Adrenal gland (tissue), 5 donors: ENCODE data around the gene PDE6G.

Source experiments
- POLR2A ChIP-seq, 2 donors: fragments of 450-650 bp; IDR thresholded peaks; one replicate each; pipeline ENCODE4 v1.6.1; 2017; ENCODE audit warnings: antibody characterized with exemption in 2 of 2, mild to moderate bottlenecking in 2 of 2, moderate library complexity in 1 of 2
- TF ChIP-seq, protein P1 (sequence below), 6 experiments: fragments of 450-650 bp in 4 of 6; fragments of 200-600 bp in 2 of 6; sonication (generic) in 1 of 6; IDR thresholded peaks; 1 replicate in 5 of 6; 2 replicates in 1 of 6; pipeline versions ENCODE4 v1.5.1 to v1.8.0; 2016 to 2021; ENCODE audit warnings: antibody characterized with exemption in 6 of 6, mild to moderate bottlenecking in 2 of 6, moderate library complexity in 1 of 6
- donor health status: DM: no; HTN: no; CAD: no.

DNA sequence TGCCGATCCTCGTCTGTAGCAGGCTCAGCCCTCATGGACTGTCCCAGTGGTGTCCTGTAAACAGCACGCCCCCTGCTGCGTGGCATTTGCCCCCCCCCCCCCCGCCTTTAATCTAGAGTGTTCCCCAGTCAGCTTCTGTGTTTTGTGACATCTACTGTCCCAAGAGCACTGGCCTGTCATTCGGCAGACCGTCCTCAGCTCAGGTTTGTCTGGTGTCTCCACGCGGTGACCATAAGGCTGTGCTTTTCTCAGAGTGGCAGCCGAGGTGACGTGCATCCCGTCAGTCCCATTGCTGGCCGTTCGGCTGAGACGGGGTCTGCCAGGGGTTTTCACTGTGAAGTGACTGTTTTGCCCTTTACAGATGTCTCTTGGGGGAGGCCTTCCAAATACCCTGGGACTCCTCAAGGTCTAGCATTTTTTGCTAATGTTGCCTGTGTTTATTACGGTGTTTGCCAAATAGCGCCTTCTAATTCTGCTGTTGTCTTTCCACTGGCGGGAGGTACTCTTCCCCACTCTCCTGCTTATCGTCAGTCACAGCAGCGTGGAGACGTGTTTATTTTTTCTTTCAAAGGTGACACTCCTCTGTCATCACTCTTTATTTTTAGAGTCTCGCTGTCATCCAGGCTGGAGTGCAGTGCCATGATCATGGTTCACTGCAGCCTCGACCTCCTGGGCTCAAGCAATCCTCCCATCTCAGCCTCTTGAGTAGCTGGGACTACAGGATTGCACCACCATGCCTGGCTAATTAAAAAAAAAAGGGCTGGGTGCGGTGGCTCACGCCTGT lies 41.1 kb upstream of the PDE6G start:
- TF ChIP-seq, protein P1, sequence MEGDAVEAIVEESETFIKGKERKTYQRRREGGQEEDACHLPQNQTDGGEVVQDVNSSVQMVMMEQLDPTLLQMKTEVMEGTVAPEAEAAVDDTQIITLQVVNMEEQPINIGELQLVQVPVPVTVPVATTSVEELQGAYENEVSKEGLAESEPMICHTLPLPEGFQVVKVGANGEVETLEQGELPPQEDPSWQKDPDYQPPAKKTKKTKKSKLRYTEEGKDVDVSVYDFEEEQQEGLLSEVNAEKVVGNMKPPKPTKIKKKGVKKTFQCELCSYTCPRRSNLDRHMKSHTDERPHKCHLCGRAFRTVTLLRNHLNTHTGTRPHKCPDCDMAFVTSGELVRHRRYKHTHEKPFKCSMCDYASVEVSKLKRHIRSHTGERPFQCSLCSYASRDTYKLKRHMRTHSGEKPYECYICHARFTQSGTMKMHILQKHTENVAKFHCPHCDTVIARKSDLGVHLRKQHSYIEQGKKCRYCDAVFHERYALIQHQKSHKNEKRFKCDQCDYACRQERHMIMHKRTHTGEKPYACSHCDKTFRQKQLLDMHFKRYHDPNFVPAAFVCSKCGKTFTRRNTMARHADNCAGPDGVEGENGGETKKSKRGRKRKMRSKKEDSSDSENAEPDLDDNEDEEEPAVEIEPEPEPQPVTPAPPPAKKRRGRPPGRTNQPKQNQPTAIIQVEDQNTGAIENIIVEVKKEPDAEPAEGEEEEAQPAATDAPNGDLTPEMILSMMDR (IDR thresholded peaks at IDR 0.05), result no peak
- no peak for TF ChIP-seq POLR2A (IDR thresholded peaks at IDR 0.05)
